GM21390 (cell line): ENCODE data around the gene MTMR8.
"Not testable (repeated sequence)": the region's sequence is repeated elsewhere in the genome, so short reads cannot be mapped to it uniquely, and the experiment has no call there.

Source experiments
- ATAC-seq: cut with Tn5 transposase; IDR thresholded peaks from one replicate; pipeline ENCODE4 v1.9.1; 2021; ENCODE audit not compliant: unreplicated experiment

MTMR8 gene

GRCh38 chrX:64394874-64395567 is at the start of gene MTMR8:
TSS of gene MTMR8 (minus strand) at chrX:64395452. CDS start at chrX:64395363, 89 bp downstream.
- peak; percentile 98 for ATAC-seq

DNA sequence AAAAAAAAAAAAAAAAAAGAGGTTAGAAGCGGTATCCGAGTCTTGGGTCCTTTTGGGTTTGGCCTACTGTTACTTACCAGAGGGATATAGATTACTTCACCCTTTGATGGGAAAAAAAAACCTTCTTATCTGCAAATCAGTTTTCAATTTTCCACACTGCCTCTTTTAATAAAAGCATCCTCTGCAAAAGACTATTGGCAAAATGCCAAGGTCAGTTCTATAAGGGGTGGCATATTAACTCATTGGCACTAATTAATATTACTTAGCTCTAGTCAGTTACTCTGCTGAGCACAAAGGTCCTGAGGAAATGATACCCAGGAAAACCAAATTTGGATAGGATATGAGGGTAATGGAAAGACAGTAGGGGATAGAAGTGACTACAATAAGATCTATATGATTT is 44.3 kb upstream of the MTMR8 start:
- ATAC-seq: no peak

- ATAC-seq: no peak
Observed at GRCh38 chrX:64437665-64438064, 42.4 kb upstream of the MTMR8 start.

DNA sequence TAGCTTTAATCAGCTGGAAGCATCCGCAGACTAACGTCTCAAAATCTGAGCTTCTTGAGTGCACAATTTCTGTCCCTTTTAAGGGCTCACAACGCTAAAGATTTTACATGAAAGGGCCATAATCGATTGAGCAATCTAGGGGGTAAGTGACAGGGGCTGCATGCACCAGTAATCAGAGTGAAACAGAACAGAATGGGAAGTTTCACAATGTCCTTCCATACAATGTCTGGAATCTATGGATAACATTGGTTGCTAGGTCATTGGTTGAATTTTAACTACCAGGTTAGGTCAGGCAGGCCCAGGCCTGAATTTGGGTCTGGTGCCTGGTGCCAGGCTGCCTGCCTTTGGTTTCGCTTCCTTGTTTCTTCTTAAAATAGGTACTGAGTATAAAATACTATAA is 42.0 kb upstream of the MTMR8 start:
- no peak for ATAC-seq

DNA sequence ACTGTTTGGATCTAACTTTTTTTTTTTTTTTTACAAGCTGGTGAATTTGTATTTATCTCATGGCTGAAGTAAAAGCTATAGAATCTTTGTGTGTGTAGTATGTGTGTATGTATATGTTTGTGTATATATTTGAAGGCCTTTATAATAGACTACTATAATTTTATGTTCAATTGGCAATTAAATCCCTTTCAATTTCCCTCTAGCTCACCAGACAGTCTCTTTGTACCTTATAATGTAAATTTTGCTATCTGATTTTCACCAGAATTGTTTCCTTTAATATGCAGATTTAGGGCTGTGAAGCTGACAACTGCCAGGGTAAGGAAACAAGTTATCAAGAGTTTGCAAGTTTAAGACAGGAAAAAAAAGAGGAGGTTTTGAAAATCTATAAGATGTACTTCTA is 33.1 kb upstream of the MTMR8 start:
- no peak for ATAC-seq

GRCh38 chrX:64427787-64428186 is 32.5 kb upstream of the MTMR8 start:
- ATAC-seq: peak; percentile 93

GRCh38 chrX:64427281-64427680 is 32.0 kb upstream of the MTMR8 start:
- peak; percentile 65 for ATAC-seq

GRCh38 chrX:64409730-64410129 is 14.5 kb upstream of the MTMR8 start:
- not testable (repeated sequence) for ATAC-seq

GRCh38 chrX:64398088-64398487 is 2.8 kb upstream of the MTMR8 start:
- no peak for ATAC-seq

- peak; percentile 36 for ATAC-seq
Observed at GRCh38 chrX:64395568-64395929, 297 bp upstream of the MTMR8 start.

- ATAC-seq: peak; percentile 22
Observed at GRCh38 chrX:64394059-64394873, 986 bp downstream of the MTMR8 start.

GRCh38 chrX:64389489-64389888 is 5.8 kb downstream of the MTMR8 start:
- no peak for ATAC-seq

DNA sequence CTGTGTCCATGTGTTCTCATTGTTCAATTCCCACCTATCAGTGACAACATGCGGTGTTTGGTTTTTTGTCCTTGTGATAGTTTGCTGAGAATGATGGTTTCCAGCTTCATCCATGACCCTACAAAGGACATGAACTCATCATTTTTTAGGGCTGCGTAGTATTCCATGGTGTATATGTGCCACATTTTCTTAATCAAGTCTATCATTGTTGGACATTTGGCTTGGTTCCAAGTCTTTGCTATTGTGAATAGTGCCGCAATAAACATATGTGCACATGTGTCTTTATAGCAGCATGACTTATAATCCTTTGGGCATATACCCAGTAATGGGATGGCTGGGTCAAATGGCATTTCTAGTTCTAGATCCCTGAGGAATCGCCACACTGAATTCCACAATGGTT is 14.5 kb downstream of the MTMR8 start:
- ATAC-seq: not testable (repeated sequence)

DNA sequence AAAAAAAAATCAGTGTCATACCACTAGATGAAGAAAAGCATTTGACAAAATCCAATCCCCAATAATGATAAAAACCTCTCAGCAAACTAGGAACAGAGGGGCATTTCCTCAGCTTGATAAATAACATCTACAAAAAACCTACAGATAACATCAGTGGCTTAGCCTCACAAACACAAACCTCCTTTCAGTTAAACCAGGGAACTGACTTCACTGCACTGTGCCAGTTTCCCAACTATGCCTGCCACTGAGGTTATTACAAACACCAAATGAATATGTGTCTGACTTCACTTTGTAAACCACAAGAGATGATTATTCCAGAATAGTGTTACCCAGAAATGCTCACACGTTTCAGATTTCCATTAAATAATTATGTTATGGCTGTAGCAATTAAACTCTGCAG is 15.3 kb downstream of the MTMR8 start:
- ATAC-seq: no peak

DNA sequence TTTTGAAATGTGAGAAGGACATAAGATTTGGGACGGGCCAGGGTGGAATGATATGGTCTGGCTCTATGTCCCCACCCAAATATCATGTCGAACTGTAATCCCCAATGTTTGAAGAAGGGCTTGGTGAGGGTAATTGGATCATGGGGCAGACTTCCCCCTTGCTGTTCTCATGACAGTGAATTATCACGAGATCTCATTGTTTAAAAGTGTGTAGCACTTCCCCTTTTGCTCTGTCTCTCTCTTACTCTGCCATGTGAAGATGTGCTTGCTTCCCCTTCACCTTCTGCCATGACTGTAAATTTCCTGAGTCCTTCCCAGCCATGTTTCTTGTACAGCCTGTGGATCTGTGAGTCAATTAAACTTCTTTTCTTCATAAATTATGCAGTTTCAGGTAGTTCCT is 17.5 kb downstream of the MTMR8 start:
- ATAC-seq: no peak

DNA sequence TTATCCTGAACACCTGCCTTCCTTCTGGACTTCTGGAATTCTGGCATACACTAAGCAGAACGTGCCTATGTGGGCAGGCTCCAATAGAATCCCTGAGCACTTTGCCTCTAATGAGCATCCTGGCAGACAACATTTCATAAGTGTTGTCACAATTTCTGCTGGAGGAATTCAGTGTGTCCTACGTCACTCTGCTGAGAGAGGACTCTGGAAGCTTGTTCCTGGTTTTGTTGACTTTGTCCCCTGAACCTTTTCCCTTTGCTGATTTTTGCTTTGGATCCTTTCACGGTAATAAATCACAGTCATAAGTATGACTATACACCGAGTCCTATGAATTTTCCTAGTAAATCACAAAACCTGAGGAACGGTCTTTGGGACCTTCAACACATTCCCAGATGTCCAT is 43.2 kb downstream of the MTMR8 start:
- ATAC-seq: no peak

DNA sequence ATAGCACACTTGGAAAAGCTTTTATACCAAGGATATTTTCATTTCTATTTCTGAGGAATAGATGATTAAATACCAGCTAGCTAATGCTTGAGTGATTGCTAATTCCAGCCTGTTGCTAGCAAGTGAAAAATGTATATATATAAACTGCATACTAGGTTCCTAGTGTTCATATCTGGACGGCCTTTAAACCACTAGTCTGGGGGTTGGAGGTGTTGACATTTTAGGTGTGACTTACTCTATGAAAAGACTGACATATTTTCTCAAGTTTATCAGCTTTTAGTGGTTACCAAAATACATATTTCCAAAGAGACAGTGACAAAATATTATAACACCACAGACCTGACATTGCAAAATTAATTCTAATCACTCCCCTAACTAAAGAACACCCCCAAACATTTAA is 44.7 kb downstream of the MTMR8 start:
- ATAC-seq: no peak

DNA sequence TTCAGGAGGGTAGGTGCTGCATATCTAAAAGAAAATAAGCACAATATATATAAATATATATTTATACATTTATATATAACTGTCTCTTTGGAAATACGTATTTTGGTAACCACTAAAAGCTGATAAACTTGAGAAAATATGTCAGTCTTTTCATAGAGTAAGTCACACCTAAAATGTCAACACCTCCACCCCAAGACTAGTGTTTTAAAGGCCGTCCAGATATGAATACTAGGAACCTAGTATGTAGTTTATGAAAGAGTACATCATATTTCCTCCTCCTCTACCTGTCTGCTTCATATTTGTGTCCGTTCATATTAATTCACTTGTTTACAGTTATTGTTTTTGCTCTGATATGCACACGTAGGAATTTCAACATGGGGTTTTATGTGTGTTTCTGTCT is 45.2 kb downstream of the MTMR8 start:
- ATAC-seq: no peak

GRCh38 chrX:64342811-64343210 is 52.4 kb downstream of the MTMR8 start:
- no peak for ATAC-seq

DNA sequence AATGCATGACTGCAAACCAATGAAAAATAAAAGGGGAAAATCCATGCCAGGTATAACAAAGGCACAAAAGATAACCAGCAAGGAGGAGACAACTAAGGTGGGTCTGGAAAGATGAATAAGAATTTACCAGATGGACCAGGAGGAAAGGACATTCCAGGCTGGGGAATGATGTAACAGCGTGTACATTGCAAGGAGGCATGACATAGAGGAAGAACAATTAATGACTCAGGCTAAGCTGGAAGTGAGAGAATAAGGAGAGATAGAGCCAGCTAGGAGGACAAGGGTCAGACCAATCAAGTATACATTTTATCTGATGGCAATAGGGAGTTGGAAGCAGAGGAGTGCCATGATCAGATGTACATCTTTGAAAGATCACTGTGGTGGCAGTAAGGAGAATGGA is 57.0 kb downstream of the MTMR8 start:
- ATAC-seq: no peak

GRCh38 chrX:64334467-64334866 is 60.8 kb downstream of the MTMR8 start:
- ATAC-seq: no peak

DNA sequence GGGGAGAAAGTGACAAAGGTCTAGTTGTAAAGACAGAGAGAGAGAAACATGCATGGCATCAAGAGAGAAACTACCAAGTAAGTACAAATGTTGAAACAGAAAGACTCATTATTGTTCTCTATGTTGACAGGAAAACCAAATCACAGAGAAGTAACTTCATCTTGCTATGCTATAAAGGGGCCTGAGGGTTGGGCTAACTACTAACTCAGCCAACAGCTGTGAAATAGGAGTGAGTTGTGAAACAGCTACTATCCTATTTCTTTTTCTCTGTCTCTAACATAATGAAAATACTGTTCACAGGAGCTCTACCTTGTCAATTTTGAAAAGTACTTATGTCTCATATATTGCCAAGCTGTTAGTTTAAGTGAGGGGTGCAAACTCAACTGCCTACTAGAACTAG is 65.0 kb downstream of the MTMR8 start:
- no peak for ATAC-seq

- ATAC-seq: no peak
Observed at GRCh38 chrX:64321507-64321906, 73.7 kb downstream of the MTMR8 start.
